ENCODE results near the gene ATP1A1.

GRCh38 chr1:116407033-116407432 is 34.0 kb downstream of the ATP1A1 start:
- no peak for TF ChIP-seq EZH2 (IDR thresholded peaks at IDR 0.05; ENCODE audit: insufficient read depth, poor library complexity, severe bottlenecking)
- TF ChIP-seq EZH2phosphoT487 (IDR thresholded peaks at IDR 0.05; ENCODE audit: insufficient read depth, low read depth), result no peak

Measured in GM23248 (cell line).